Measurements from ENCODE around the gene ORM1.
"Not testable (repeated sequence)": the region's sequence is repeated elsewhere in the genome, so short reads cannot be mapped to it uniquely, and the experiment has no call there.

Gene ORM1

GRCh38 chr9:114325684-114326254, 2.9 kb downstream of the ORM1 start:
- not testable (repeated sequence) for DNase-seq (ENCODE audit: low read depth)

- no peak for DNase-seq (ENCODE audit: low read depth)
Measured at GRCh38 chr9:114327749-114328148, 4.9 kb downstream of the ORM1 start.

GRCh38 chr9:114328357-114328820, 5.5 kb downstream of the ORM1 start:
- not testable (repeated sequence) for DNase-seq (ENCODE audit: low read depth)

GRCh38 chr9:114328937-114329624, 6.2 kb downstream of the ORM1 start:
- not testable (repeated sequence) for DNase-seq (ENCODE audit: low read depth)

- DNase-seq (ENCODE audit: low read depth), result not testable (repeated sequence)
Measured at GRCh38 chr9:114329625-114330022, 6.7 kb downstream of the ORM1 start, which contains the start of gene ORM2. TSS of gene ORM2 (plus strand) at chr9:114329869. CDS start at chr9:114329905, 36 bp downstream.

GRCh38 chr9:114330636-114331035, 7.7 kb downstream of the ORM1 start:
- no peak for DNase-seq (ENCODE audit: low read depth)

- DNase-seq (ENCODE audit: low read depth), result not testable (repeated sequence)
Measured at GRCh38 chr9:114331229-114332195, 8.6 kb downstream of the ORM1 start.

GRCh38 chr9:114332474-114333040, 9.7 kb downstream of the ORM1 start:
- DNase-seq (ENCODE audit: low read depth), result not testable (repeated sequence)

- DNase-seq (ENCODE audit: low read depth), result not testable (repeated sequence)
Measured at GRCh38 chr9:114333718-114334117, 10.8 kb downstream of the ORM1 start.

GRCh38 chr9:114334490-114334889, 11.6 kb downstream of the ORM1 start:
- DNase-seq (ENCODE audit: low read depth), result no peak

- no peak for DNase-seq (ENCODE audit: low read depth)
Measured at GRCh38 chr9:114335745-114336144, 12.8 kb downstream of the ORM1 start.

- DNase-seq (ENCODE audit: low read depth), result no peak
Measured at GRCh38 chr9:114336157-114336556, 13.3 kb downstream of the ORM1 start.

- no peak for DNase-seq (ENCODE audit: low read depth)
Measured at GRCh38 chr9:114336699-114337395, 13.9 kb downstream of the ORM1 start.

- DNase-seq (ENCODE audit: low read depth), result no peak
Measured at GRCh38 chr9:114338187-114338586, 15.3 kb downstream of the ORM1 start.

GRCh38 chr9:114339130-114339908, 16.4 kb downstream of the ORM1 start:
- DNase-seq (ENCODE audit: low read depth), result peak; percentile 19

- no peak for DNase-seq (ENCODE audit: low read depth)
Measured at GRCh38 chr9:114341152-114341830, 18.4 kb downstream of the ORM1 start.

- DNase-seq (ENCODE audit: low read depth), result no peak
Measured at GRCh38 chr9:114341991-114342390, 19.1 kb downstream of the ORM1 start.

GRCh38 chr9:114342755-114343440, 20.0 kb downstream of the ORM1 start:
- DNase-seq (ENCODE audit: low read depth), result no peak

GRCh38 chr9:114343471-114344187, 20.7 kb downstream of the ORM1 start:
- DNase-seq (ENCODE audit: low read depth), result no peak

All from stimulated activated CD8-positive, alpha-beta memory T cell treated with anti-CD3 and anti-CD28 coated beads, Interleukin-15, amount 100 ng/mL, for 1 hour (primary cell).